Rectal smooth muscle tissue (tissue), 1 donor: ENCODE measurements around the gene ANKRD63.

Source experiments
- H3K27ac ChIP-seq: one replicate; pipeline ENCODE4 v1.7.0; 2013; ENCODE audit warnings: low read depth, low read length, inconsistent platforms
- H3K27me3 ChIP-seq: one replicate; pipeline ENCODE4 v1.7.0; 2013; ENCODE audit warnings: low read length; ENCODE audit not compliant: control insufficient read depth, insufficient read depth
- H3K36me3 ChIP-seq: one replicate; pipeline ENCODE4 v1.7.0; 2013; ENCODE audit warnings: low read length; ENCODE audit not compliant: control insufficient read depth, insufficient read depth
- H3K4me1 ChIP-seq: one replicate; pipeline ENCODE4 v1.7.0; 2013; ENCODE audit warnings: low read length; ENCODE audit not compliant: control insufficient read depth, insufficient read depth
- H3K4me3 ChIP-seq: one replicate; pipeline ENCODE4 v1.7.0; 2013; ENCODE audit warnings: low read length
- H3K9ac ChIP-seq: one replicate; pipeline ENCODE4 v1.7.0; 2013; ENCODE audit warnings: low read length

ANKRD63 gene

GRCh38 chr15:40256638-40257235, 26.1 kb downstream of the ANKRD63 start:
- Histone ChIP-seq H3K4me1 (peaks cover 5% of the 10 kb centered on the region), H3K9ac (no peak overlapping the region), H3K27me3 (peaks cover 9% of the 10 kb centered on the region), H3K27ac (no peak overlapping the region), H3K4me3 (no peak overlapping the region), H3K36me3 (no peaks in the 10 kb centered on the region)

GRCh38 chr15:40255033-40255432, 27.8 kb downstream of the ANKRD63 start:
- peaks cover 9% of the 10 kb centered on the region for H3K27me3 ChIP-seq
- H3K9ac ChIP-seq: no peak overlapping the region
- H3K36me3 ChIP-seq: no peaks in the 10 kb centered on the region
- no peak overlapping the region for H3K27ac ChIP-seq
- peaks cover 5% of the 10 kb centered on the region for H3K4me1 ChIP-seq
- H3K4me3 ChIP-seq: no peak overlapping the region

GRCh38 chr15:40254452-40254851, 28.4 kb downstream of the ANKRD63 start:
- Histone ChIP-seq H3K27me3 (peaks cover 9% of the 10 kb centered on the region), H3K9ac (no peak overlapping the region), H3K27ac (no peak overlapping the region), H3K4me3 (no peak overlapping the region), H3K4me1 (peaks cover 5% of the 10 kb centered on the region), H3K36me3 (no peaks in the 10 kb centered on the region)

GRCh38 chr15:40253167-40253790, 29.6 kb downstream of the ANKRD63 start:
- peaks cover 5% of the 10 kb centered on the region for H3K4me1 ChIP-seq
- H3K4me3 ChIP-seq: peak overlapping the region; percentile 69
- no peaks in the 10 kb centered on the region for H3K36me3 ChIP-seq
- no peak overlapping the region for H3K27ac ChIP-seq
- H3K9ac ChIP-seq: peak overlapping the region; percentile 27
- H3K27me3 ChIP-seq: peaks cover 9% of the 10 kb centered on the region

- Histone ChIP-seq H3K27ac (no peak overlapping the region), H3K4me3 (peak overlapping the region; percentile 69), H3K36me3 (no peaks in the 10 kb centered on the region), H3K4me1 (peaks cover 5% of the 10 kb centered on the region), H3K9ac (peak overlapping the region; percentile 27), H3K27me3 (peaks cover 9% of the 10 kb centered on the region)
These were observed 30.3 kb downstream of the ANKRD63 start for GRCh38 chr15:40252438-40253166.

GRCh38 chr15:40252141-40252437, 30.8 kb downstream of the ANKRD63 start:
- H3K36me3 ChIP-seq: no peaks in the 10 kb centered on the region
- no peak overlapping the region for H3K27ac ChIP-seq
- peak overlapping the region; percentile 69 for H3K4me3 ChIP-seq
- H3K9ac ChIP-seq: no peak overlapping the region
- H3K4me1 ChIP-seq: peaks cover 5% of the 10 kb centered on the region
- H3K27me3 ChIP-seq: peaks cover 9% of the 10 kb centered on the region

- peaks cover 9% of the 10 kb centered on the region for H3K27me3 ChIP-seq
- no peak overlapping the region for H3K27ac ChIP-seq
- no peaks in the 10 kb centered on the region for H3K36me3 ChIP-seq
- H3K9ac ChIP-seq: no peak overlapping the region
- no peak overlapping the region for H3K4me3 ChIP-seq
- peaks cover 5% of the 10 kb centered on the region for H3K4me1 ChIP-seq
These were observed 31.3 kb downstream of the ANKRD63 start for GRCh38 chr15:40251486-40252140.

- peaks cover 9% of the 10 kb centered on the region for H3K27me3 ChIP-seq
- no peak overlapping the region for H3K4me3 ChIP-seq
- H3K4me1 ChIP-seq: peaks cover 5% of the 10 kb centered on the region
- no peak overlapping the region for H3K27ac ChIP-seq
- H3K9ac ChIP-seq: no peak overlapping the region
- H3K36me3 ChIP-seq: no peaks in the 10 kb centered on the region
These were observed 31.9 kb downstream of the ANKRD63 start for GRCh38 chr15:40250771-40251483.

GRCh38 chr15:40250304-40250656, 32.6 kb downstream of the ANKRD63 start:
- H3K27me3 ChIP-seq: peaks cover 9% of the 10 kb centered on the region
- no peak overlapping the region for H3K9ac ChIP-seq
- no peaks in the 10 kb centered on the region for H3K36me3 ChIP-seq
- no peak overlapping the region for H3K4me3 ChIP-seq
- no peak overlapping the region for H3K27ac ChIP-seq
- peaks cover 5% of the 10 kb centered on the region for H3K4me1 ChIP-seq

GRCh38 chr15:40249477-40250303, 33.2 kb downstream of the ANKRD63 start:
- no peak overlapping the region for H3K27ac ChIP-seq
- peaks cover 9% of the 10 kb centered on the region for H3K27me3 ChIP-seq
- peaks cover 5% of the 10 kb centered on the region for H3K4me1 ChIP-seq
- H3K36me3 ChIP-seq: no peaks in the 10 kb centered on the region
- no peak overlapping the region for H3K4me3 ChIP-seq
- no peak overlapping the region for H3K9ac ChIP-seq

GRCh38 chr15:40248006-40248783, 34.7 kb downstream of the ANKRD63 start:
- Histone ChIP-seq H3K27me3 (peaks cover 3% of the 10 kb centered on the region), H3K9ac (no peak overlapping the region), H3K4me3 (no peak overlapping the region), H3K36me3 (no peaks in the 10 kb centered on the region), H3K27ac (no peak overlapping the region), H3K4me1 (peaks cover 2% of the 10 kb centered on the region)
